Type B pancreatic cell (in vitro differentiated cells): Measurements from ENCODE around the gene SLC2A4RG. TPM values are rescaled to one million over a fixed set of nuclear protein-coding genes. Genes with fewer than 3 reads are reported as not detected.

Source experiments
- DNase-seq: peaks from one replicate; pipeline ENCODE4 v3.0.0; 2021; ENCODE audit warnings: mixed read lengths; ENCODE audit not compliant: unreplicated experiment; ENCODE audit errors: extremely low spot score
- H3K27ac Mint-ChIP-seq: 2 replicates; pipeline ENCODE4 v1.8.0; 2021; ENCODE audit warnings: mild to moderate bottlenecking, mixed read lengths
- H3K27me3 Mint-ChIP-seq: 2 replicates; pipeline ENCODE4 v1.8.0; 2021; ENCODE audit warnings: mixed read lengths
- H3K36me3 Mint-ChIP-seq: 2 replicates; pipeline ENCODE4 v1.8.0; 2021; ENCODE audit warnings: mixed read lengths
- H3K4me1 Mint-ChIP-seq: one replicate; pipeline ENCODE4 v1.8.0; 2021; ENCODE audit warnings: mixed read lengths; ENCODE audit not compliant: unreplicated experiment
- H3K4me3 Mint-ChIP-seq: 2 replicates; pipeline ENCODE4 v1.8.0; 2021; ENCODE audit warnings: mild to moderate bottlenecking, mixed read lengths
- H3K9me3 Mint-ChIP-seq: 2 replicates; pipeline ENCODE4 v1.8.0; 2021; ENCODE audit warnings: mixed read lengths
- total RNA-seq: library from RNA; stranded (reverse); gene quantifications from 2 replicates; pipeline ENCODE4 v1.2.1, GENCODE V29; 2021; ENCODE audit warnings: low replicate concordance
- TF ChIP-seq, protein P1 (sequence below): fragments of 200-600 bp; sonication (generic); conservative IDR thresholded peaks from 2 replicates; pipeline ENCODE4 v1.5.0; 2021; ENCODE audit warnings: antibody characterized with exemption, mild to moderate bottlenecking

The SLC2A4RG gene
- total RNA-seq, 1 donor from 2014 or later: 75.6 TPM

GRCh38 chr20:63756648-63756991 is 17.0 kb downstream of the SLC2A4RG start:
- no peaks in the 10 kb centered on the region for H3K4me1 Mint-ChIP-seq
- H3K27ac Mint-ChIP-seq: no peak overlapping the region
- no peak overlapping the region for H3K4me3 Mint-ChIP-seq
- no peaks in the 10 kb centered on the region for H3K27me3 Mint-ChIP-seq
- no peaks in the 10 kb centered on the region for H3K9me3 Mint-ChIP-seq
- H3K36me3 Mint-ChIP-seq: no peaks in the 10 kb centered on the region
- TF ChIP-seq, protein P1, sequence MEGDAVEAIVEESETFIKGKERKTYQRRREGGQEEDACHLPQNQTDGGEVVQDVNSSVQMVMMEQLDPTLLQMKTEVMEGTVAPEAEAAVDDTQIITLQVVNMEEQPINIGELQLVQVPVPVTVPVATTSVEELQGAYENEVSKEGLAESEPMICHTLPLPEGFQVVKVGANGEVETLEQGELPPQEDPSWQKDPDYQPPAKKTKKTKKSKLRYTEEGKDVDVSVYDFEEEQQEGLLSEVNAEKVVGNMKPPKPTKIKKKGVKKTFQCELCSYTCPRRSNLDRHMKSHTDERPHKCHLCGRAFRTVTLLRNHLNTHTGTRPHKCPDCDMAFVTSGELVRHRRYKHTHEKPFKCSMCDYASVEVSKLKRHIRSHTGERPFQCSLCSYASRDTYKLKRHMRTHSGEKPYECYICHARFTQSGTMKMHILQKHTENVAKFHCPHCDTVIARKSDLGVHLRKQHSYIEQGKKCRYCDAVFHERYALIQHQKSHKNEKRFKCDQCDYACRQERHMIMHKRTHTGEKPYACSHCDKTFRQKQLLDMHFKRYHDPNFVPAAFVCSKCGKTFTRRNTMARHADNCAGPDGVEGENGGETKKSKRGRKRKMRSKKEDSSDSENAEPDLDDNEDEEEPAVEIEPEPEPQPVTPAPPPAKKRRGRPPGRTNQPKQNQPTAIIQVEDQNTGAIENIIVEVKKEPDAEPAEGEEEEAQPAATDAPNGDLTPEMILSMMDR: no peak
- no peak for DNase-seq

GRCh38 chr20:63758152-63758551 is 18.6 kb downstream of the SLC2A4RG start:
- no peaks in the 10 kb centered on the region for H3K27me3 Mint-ChIP-seq
- TF ChIP-seq, protein P1: no peak
- no peaks in the 10 kb centered on the region for H3K4me1 Mint-ChIP-seq
- no peak overlapping the region for H3K27ac Mint-ChIP-seq
- H3K9me3 Mint-ChIP-seq: no peaks in the 10 kb centered on the region
- no peak for DNase-seq
- no peaks in the 10 kb centered on the region for H3K36me3 Mint-ChIP-seq
- H3K4me3 Mint-ChIP-seq: no peak overlapping the region

- DNase-seq: no peak
- Mint-ChIP-seq H3K27me3 (no peaks in the 10 kb centered on the region), H3K4me1 (no peaks in the 10 kb centered on the region), H3K4me3 (no peak overlapping the region), H3K9me3 (no peaks in the 10 kb centered on the region), H3K27ac (no peak overlapping the region), H3K36me3 (no peaks in the 10 kb centered on the region)
- TF ChIP-seq, protein P1: no peak
Measured at GRCh38 chr20:63759377-63759901, 19.9 kb downstream of the SLC2A4RG start.

DNA sequence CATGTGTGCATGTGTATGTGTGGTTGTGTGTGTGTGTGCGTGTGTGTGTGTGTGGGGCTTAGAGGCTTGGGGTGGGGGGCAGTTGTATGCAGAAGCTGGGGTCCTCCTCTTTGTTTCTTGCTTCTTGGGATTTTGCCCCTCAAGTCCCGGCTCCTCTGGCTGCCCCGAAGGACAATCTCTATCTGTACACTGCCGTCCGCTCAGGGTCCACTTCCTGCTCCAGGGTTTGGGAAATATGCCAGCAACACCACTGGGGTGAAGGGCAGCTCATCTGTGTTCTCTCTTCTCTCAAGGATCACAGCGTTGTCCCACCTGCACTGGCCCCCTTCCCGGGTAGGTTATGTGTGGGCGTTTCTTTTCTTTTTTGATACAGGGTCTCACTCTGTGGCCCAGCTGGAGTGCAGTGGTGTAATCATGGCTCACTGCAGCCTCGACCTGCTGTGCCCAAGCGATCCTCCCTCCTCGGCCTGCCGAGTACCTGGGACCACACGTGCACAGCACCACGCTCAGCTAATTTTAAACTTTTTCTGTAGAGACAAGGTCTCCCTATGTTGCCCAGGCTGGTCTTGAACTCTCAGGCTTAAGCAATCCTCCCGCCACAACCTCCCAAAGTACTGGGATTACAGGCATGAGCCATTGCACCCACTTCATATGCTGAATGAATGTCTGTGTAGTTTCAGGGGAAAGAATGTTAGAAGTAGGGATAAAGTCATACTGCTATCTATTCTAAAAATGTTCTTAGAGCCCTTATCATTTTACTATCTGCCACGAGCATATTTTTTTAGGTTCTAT is 25.7 kb downstream of the SLC2A4RG start:
- Mint-ChIP-seq H3K27ac (no peak overlapping the region), H3K27me3 (no peaks in the 10 kb centered on the region), H3K9me3 (no peaks in the 10 kb centered on the region), H3K4me1 (no peaks in the 10 kb centered on the region), H3K4me3 (no peak overlapping the region), H3K36me3 (peaks cover 5% of the 10 kb centered on the region)
- TF ChIP-seq, protein P1: no peak
- DNase-seq: no peak

DNA sequence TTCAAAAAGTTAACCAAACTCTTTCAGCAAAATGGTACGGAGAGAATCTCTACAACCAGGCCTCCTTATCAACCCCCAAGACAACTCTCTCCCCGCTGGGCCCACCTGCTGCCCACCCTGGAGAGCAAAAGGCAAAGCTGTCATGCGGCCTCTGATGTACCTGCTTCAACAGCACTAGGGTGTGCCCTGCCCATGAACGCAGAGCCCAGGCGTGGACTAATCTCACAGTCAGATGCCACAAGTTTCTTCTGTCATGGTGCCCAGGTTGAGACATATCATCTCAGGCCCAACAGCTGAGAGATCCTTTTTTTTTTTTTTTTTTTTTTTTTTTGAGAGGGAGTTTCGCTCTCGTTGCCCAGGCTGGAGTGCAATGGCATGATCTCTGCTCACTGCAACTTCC is 26.3 kb downstream of the SLC2A4RG start:
- no peaks in the 10 kb centered on the region for H3K4me1 Mint-ChIP-seq
- H3K36me3 Mint-ChIP-seq: peaks cover 5% of the 10 kb centered on the region
- TF ChIP-seq, protein P1: no peak
- no peak overlapping the region for H3K27ac Mint-ChIP-seq
- H3K4me3 Mint-ChIP-seq: no peak overlapping the region
- H3K27me3 Mint-ChIP-seq: no peaks in the 10 kb centered on the region
- no peaks in the 10 kb centered on the region for H3K9me3 Mint-ChIP-seq
- DNase-seq: no peak
